Activated B cell treated with CpG ODN at 0.5 μM for 24 hours (primary cell): ENCODE results near the gene UQCRH. TPM values are rescaled to one million over a fixed set of nuclear protein-coding genes. Genes with fewer than 3 reads are reported as not detected.

ENCODE experiments used
- ATAC-seq: fragments of 200-7000 bp; cut with Tn5 transposase; one replicate; pipeline ENCODE4 v1.10.0; 2021; ENCODE audit warnings: low read depth, mild to moderate bottlenecking, moderate library complexity
- CTCF ChIA-PET: fragments of 350-600 bp; sonication (Branson Sonifier 250); formaldehyde crosslinking; loops from one replicate; lab custom pipeline; 2021; ENCODE audit warnings: antibody characterized with exemption; lab: Charles Lee
- POLR2A ChIA-PET: fragments of 350-600 bp; sonication (Branson Sonifier 250); formaldehyde crosslinking; loops from one replicate; lab custom pipeline; 2021; ENCODE audit warnings: antibody characterized with exemption; lab: Charles Lee
- DNase-seq: peaks from one replicate; pipeline ENCODE4 v3.0.0; 2022
- H3K27ac Mint-ChIP-seq: one replicate; pipeline ENCODE4 v1.8.0; 2020; ENCODE audit warnings: mixed read lengths
- H3K27me3 Mint-ChIP-seq: one replicate; pipeline ENCODE4 v1.8.0; 2021; ENCODE audit warnings: mixed read lengths
- H3K36me3 Mint-ChIP-seq: one replicate; pipeline ENCODE4 v1.8.0; 2021; ENCODE audit warnings: low read depth, mixed read lengths
- H3K4me1 Mint-ChIP-seq: one replicate; pipeline ENCODE4 v1.8.0; 2021; ENCODE audit warnings: mixed read lengths
- H3K4me3 Mint-ChIP-seq: one replicate; pipeline ENCODE4 v1.8.0; 2020; ENCODE audit warnings: mild to moderate bottlenecking, mixed read lengths
- H3K9me3 Mint-ChIP-seq: one replicate; pipeline ENCODE4 v1.8.0; 2020; ENCODE audit warnings: mixed read lengths
- intact Hi-C: fragments of 100-400 bp; cut with micrococcal nuclease; formaldehyde crosslinking; loops from one replicate; pipeline ENCODE4 v1.15.1; 2024
- total RNA-seq: library from RNA; stranded (reverse); gene quantifications from 2 replicates; pipeline ENCODE4 v1.2.3, GENCODE V29; 2022
- TF ChIP-seq, protein P1 (sequence below): fragments of 200-600 bp; IDR thresholded peaks from one replicate; pipeline ENCODE4 v1.8.0; 2022; ENCODE audit warnings: antibody characterized with exemption, mild to moderate bottlenecking

The UQCRH gene
- total RNA-seq, 1 donor from 2014 or later = 243 TPM

DNA sequence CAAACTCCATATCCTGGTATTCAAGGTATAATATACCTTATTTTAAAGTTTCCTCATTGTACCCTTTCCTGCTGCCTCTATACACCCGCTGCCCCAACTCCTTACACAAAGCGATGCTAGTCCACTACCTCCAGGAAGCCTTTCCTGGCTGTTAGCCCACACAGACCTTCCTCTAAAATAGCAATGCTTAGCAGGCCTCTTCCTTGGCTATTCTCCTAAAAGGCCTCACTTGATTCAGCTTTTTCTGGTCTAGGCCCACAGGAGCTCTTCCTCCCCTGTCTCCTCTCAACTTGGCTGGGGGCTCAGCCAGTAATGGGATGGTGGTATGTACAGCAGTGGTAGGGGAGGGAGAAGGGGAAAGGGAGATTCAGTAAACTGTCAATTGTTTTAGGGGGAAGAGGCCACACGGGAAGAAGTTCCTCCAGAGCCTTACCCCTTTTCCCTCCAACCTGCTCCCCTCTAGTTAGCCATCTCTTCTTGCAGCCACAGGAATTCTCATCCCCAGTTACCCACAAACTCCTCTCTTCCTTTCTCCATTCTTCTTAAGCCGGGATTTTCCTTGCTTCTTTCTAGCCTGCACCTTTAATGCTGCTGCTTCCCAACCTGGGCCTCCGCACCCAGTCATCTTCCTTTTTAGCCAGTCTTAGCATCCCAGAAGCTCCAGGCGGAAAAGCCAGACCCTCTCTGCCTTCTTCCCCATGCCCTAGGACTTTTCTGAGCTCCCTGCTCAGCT is 2.7 kb upstream of the UQCRH start:
- Mint-ChIP-seq H3K36me3 (peaks cover 37% of the 10 kb centered on the region), H3K4me1 (peaks cover 41% of the 10 kb centered on the region), H3K27ac (no peak overlapping the region), H3K27me3 (no peaks in the 10 kb centered on the region), H3K4me3 (peak overlapping the region; percentile 99), H3K9me3 (no peaks in the 10 kb centered on the region)
- DNase-seq (no peak), ATAC-seq (no peak)
- TF ChIP-seq, protein P1, sequence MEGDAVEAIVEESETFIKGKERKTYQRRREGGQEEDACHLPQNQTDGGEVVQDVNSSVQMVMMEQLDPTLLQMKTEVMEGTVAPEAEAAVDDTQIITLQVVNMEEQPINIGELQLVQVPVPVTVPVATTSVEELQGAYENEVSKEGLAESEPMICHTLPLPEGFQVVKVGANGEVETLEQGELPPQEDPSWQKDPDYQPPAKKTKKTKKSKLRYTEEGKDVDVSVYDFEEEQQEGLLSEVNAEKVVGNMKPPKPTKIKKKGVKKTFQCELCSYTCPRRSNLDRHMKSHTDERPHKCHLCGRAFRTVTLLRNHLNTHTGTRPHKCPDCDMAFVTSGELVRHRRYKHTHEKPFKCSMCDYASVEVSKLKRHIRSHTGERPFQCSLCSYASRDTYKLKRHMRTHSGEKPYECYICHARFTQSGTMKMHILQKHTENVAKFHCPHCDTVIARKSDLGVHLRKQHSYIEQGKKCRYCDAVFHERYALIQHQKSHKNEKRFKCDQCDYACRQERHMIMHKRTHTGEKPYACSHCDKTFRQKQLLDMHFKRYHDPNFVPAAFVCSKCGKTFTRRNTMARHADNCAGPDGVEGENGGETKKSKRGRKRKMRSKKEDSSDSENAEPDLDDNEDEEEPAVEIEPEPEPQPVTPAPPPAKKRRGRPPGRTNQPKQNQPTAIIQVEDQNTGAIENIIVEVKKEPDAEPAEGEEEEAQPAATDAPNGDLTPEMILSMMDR = no peak
- intact Hi-C loops = loop anchor here (5.0 to 10.0 kb wide), 2 partner anchors 314 to 416 kb away; partner anchors contain the start of genes EFCAB14 and MOB3C
- ChIA-PET CTCF (interaction anchor here (9.9 kb wide), 1 partner anchor 47 kb away, joined by 62 read pairs; no protein-coding TSS in a partner anchor), POLR2A (no interaction called here)

DNA sequence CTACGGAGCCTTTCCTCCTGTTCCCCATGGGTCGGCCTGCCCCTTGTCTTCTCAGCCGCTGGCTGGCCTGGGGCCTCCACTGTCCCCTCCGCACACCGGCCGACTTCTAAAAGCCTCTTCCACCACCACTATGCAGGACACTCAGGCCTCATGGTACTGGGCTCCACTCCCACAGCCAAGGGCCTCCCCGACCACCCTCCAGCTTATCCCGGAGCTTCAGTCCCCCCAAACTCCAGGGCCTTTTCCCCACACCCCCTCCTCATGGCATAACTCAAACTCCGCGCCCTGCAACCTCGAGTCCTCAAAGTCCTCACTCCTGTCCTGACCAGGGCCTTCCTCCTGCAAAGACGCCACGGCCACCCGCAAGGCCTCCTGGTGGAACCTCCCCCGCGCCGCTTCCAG is 2.1 kb upstream of the UQCRH start:
- ATAC-seq (no peak), DNase-seq (no peak)
- Mint-ChIP-seq H3K36me3 (peaks cover 37% of the 10 kb centered on the region), H3K27me3 (no peaks in the 10 kb centered on the region), H3K9me3 (no peaks in the 10 kb centered on the region), H3K4me3 (peak overlapping the region; percentile 99), H3K4me1 (peaks cover 46% of the 10 kb centered on the region), H3K27ac (peak overlapping the region; percentile 30)
- ChIA-PET CTCF (interaction anchor here (9.9 kb wide), 1 partner anchor 46 kb away, joined by 62 read pairs; no protein-coding TSS in a partner anchor), POLR2A (no interaction called here)
- intact Hi-C loops = loop anchor here (5.0 to 10.0 kb wide), 2 partner anchors 313 to 416 kb away; partner anchors contain the start of genes EFCAB14 and MOB3C
- TF ChIP-seq, protein P1 = no peak

DNA sequence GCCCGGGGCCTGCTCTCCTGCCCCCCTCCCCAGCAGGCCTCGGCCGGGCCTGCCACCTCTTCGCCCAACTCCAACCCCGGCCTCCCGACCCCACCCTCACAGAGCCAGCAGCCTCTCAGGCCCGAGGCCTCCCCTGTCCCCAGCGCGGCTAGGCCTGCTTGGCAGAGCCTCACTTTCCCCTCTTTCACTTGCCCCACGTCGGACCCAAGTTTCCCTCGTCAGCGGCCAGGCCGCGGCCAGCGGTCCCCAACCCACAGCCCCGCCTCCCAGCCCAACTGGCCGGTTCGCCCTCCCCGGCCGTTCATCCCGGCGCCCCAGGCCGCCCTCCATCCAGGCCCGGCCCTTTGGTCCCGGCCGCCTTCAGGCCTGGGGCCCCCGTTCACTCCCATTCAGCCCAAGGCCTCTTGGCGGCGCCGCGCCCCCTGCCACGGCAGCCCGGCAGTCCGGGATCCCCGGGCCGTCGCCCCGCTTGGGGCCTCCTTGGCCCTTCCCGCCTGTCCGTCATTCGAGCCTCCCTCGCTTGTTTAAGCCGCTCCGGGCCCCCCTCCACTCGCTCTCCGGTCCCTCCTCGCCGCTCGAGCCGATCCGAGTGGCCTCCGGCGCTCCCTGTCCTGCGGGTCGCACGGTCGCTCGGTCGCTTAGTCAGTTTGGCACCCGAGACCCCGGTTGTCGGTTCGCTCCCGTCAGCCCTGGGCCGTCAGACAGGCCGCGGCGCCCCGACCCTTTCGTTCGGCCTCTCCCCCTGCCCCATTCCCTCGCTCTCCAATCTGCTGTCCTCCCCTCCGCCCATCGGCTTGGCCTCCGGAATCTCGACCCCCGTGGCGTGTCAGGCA is 1.5 kb upstream of the UQCRH start:
- ATAC-seq (peak; percentile 32), DNase-seq (peak; percentile 65)
- ChIA-PET CTCF (interaction anchor here (1.2 to 9.9 kb wide), 5 partner anchors 31 to 57 kb away, joined by 4 to 62 read pairs (median 11); partner anchors contain the start of genes NSUN4 and RAD54L), POLR2A (interaction anchor here (1.5 to 3.1 kb wide), 4 partner anchors 26 to 55 kb away, joined by 6 to 66 read pairs (median 28); partner anchors contain the start of genes NSUN4 and RAD54L)
- TF ChIP-seq, protein P1 = no peak
- peak overlapping the region; percentile 99 for H3K4me3 Mint-ChIP-seq
- H3K27me3 Mint-ChIP-seq = no peaks in the 10 kb centered on the region
- H3K9me3 Mint-ChIP-seq = no peaks in the 10 kb centered on the region
- peak overlapping the region; percentile 97 for H3K27ac Mint-ChIP-seq
- H3K4me1 Mint-ChIP-seq = peaks cover 52% of the 10 kb centered on the region
- H3K36me3 Mint-ChIP-seq = peaks cover 30% of the 10 kb centered on the region
- intact Hi-C loops = loop anchor here (1.0 to 10.0 kb wide), 4 partner anchors 31 to 415 kb away; partner anchors contain the start of genes EFCAB14 and MOB3C

DNA sequence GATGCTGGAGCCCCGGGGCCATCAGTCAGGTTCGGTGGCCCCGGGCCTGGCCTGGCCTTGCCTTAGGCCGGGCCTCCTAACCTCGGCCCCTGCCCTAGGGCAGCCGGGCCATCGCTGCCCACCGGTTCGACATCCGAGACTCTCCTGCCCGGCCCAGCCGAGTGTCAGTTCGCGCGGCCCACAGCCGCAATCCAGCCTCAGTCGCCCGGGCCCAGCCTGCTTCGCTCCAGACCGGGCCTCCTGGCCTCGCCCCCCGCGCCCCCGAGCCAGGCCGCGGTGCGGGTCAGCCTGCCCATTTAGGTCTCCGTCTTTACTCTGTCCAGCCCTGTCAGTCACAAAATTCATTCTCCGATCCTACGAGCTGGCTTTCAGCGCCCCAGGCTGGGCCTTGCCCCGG is 859 bp upstream of the UQCRH start:
- DNase-seq = no peak
- Mint-ChIP-seq H3K4me3 (peak overlapping the region; percentile 99), H3K27ac (peak overlapping the region; percentile 97), H3K36me3 (peaks cover 28% of the 10 kb centered on the region), H3K4me1 (peaks cover 58% of the 10 kb centered on the region), H3K27me3 (no peaks in the 10 kb centered on the region), H3K9me3 (no peaks in the 10 kb centered on the region)
- TF ChIP-seq, protein P1 = no peak
- intact Hi-C loops = loop anchor here (1.0 to 10.0 kb wide), 7 partner anchors 30 to 415 kb away; partner anchors contain the start of genes EFCAB14, MOB3C, NSUN4 and RAD54L
- peak; percentile 4 for ATAC-seq
- POLR2A ChIA-PET = interaction anchor here (0.7 to 3.1 kb wide), 13 partner anchors 12 to 1581 kb away, joined by 3 to 66 read pairs (median 6); partner anchors contain the start of genes ATPAF1, NSUN4 and RAD54L
- CTCF ChIA-PET = interaction anchor here (1.2 to 9.9 kb wide), 5 partner anchors 31 to 58 kb away, joined by 4 to 62 read pairs (median 11); partner anchors contain the start of genes NSUN4 and RAD54L
